ENCODE data around the gene CAPN5.

The CAPN5 gene

DNA sequence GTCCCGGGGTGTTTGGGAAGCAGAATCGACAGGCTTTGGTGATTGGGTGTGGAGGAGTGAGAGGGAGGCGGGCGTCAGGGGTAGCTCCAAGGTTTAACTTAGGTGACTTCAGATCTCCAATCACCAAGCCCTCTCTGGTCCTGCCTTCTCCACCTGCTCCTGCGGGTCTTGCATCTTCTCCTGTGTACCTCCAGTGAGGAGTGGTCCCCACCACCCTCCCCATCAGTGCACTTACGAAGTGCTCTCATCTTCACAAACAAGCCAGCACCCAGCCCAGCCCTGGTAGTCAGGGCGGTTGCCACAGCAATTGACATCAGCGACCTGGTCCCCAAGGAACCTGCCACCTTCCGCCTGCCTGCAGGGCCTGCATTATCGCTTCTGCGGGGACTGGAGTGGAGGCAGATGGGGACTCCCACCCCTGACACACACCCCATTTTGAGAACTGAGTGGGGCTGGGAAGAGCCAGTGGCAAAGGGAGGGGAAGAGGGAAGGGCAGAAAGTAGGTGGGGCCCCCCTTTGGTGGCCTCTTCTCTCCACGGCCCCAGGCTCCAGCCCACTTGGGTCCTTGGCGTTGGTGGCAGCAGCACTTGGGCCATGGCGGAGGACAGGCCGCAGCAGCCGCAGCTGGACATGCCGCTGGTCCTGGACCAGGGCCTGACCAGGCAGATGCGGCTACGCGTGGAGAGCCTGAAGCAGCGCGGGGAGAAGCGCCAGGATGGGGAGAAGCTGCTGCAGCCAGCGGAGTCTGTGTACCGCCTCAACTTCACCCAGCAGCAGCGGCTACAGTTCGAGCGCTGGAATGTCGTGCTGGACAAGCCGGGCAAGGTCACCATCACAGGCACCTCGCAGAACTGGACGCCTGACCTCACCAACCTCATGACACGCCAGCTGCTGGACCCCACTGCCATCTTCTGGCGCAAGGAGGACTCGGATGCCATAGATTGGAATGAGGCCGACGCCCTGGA is 35.8 kb downstream of the CAPN5 start, which contains the start of gene OMP:
TSS of gene OMP (plus strand) at position 595 of the 965 bp plus-strand sequence. CDS start at position 595, 0 bp downstream.
- Histone ChIP-seq H3K27me3 (ENCODE audit: insufficient read depth, poor library complexity, severe bottlenecking) (no peaks in the 10 kb centered on the region), H3K4me3 (replicated peaks; ENCODE audit: insufficient read depth, low read length) (no peak within 1 kb of the TSS), H3K27ac (replicated peaks) (no peak within 1 kb of the TSS)
- TF ChIP-seq CTCF (IDR thresholded peaks at IDR 0.05; ENCODE audit: insufficient read depth, low read length) = no peak
- TF ChIP-seq GABPA (IDR thresholded peaks at IDR 0.05; ENCODE audit: low read depth) = no peak
- TF ChIP-seq SPI1 (IDR thresholded peaks at IDR 0.05; ENCODE audit: borderline replicate concordance, low read depth) = no peak
- TF ChIP-seq POLR2AphosphoS5 (IDR thresholded peaks at IDR 0.05; ENCODE audit: low read depth) = no peak
- TF ChIP-seq REST (IDR thresholded peaks at IDR 0.05; ENCODE audit: insufficient replicate concordance, low read depth) = no peak
- no peak for DNase-seq (ENCODE audit: low read depth in 1 of 2, low spot score in 1 of 2)

GRCh38 chr11:77103319-77103718 is 36.5 kb downstream of the CAPN5 start:
- TF ChIP-seq POLR2AphosphoS5 (IDR thresholded peaks at IDR 0.05; ENCODE audit: low read depth) = no peak
- TF ChIP-seq SPI1 (IDR thresholded peaks at IDR 0.05; ENCODE audit: borderline replicate concordance, low read depth) = no peak
- no peak for TF ChIP-seq GABPA (IDR thresholded peaks at IDR 0.05; ENCODE audit: low read depth)
- no peak for TF ChIP-seq REST (IDR thresholded peaks at IDR 0.05; ENCODE audit: insufficient replicate concordance, low read depth)
- TF ChIP-seq CTCF (IDR thresholded peaks at IDR 0.05; ENCODE audit: insufficient read depth, low read length) = no peak
- Histone ChIP-seq H3K27ac (replicated peaks) (no peak overlapping the region), H3K4me3 (replicated peaks; ENCODE audit: insufficient read depth, low read length) (no peak overlapping the region), H3K27me3 (ENCODE audit: insufficient read depth, poor library complexity, severe bottlenecking) (no peaks in the 10 kb centered on the region)
- no peak for DNase-seq (ENCODE audit: low read depth in 1 of 2, low spot score in 1 of 2)

GRCh38 chr11:77104727-77105126 is 38.0 kb downstream of the CAPN5 start:
- H3K4me3 ChIP-seq (replicated peaks; ENCODE audit: insufficient read depth, low read length) = no peak overlapping the region
- TF ChIP-seq CTCF (IDR thresholded peaks at IDR 0.05; ENCODE audit: insufficient read depth, low read length) (no peak), GABPA (IDR thresholded peaks at IDR 0.05; ENCODE audit: low read depth) (no peak)
- no peaks in the 10 kb centered on the region for H3K27me3 ChIP-seq (ENCODE audit: insufficient read depth, poor library complexity, severe bottlenecking)
- DNase-seq (ENCODE audit: low read depth in 1 of 2, low spot score in 1 of 2) = no peak
- H3K27ac ChIP-seq (replicated peaks) = no peak overlapping the region

Measured in HL-60 (cell line).